BLaER1 (cell line): ENCODE data around the gene ATXN7L3.
"Not testable (repeated sequence)": the region's sequence is repeated elsewhere in the genome, so short reads cannot be mapped to it uniquely, and the experiment has no call there.

Source experiments
- H3K27ac ChIP-seq: shearing (Covaris generic); formaldehyde crosslinking; 2 replicates; pipeline ENCODE4 v1.8.1; 2022
- H3K27me3 ChIP-seq: shearing (Covaris generic); formaldehyde crosslinking; 2 replicates; pipeline ENCODE4 v1.8.1; 2022
- H3K36me3 ChIP-seq: shearing (Covaris generic); formaldehyde crosslinking; 2 replicates; pipeline ENCODE4 v1.8.1; 2022
- H3K4me1 ChIP-seq: shearing (Covaris generic); formaldehyde crosslinking; 2 replicates; pipeline ENCODE4 v1.8.1; 2022
- H3K4me2 ChIP-seq: shearing (Covaris generic); formaldehyde crosslinking; 2 replicates; pipeline ENCODE4 v1.8.1; 2022
- H3K4me3 ChIP-seq: shearing (Covaris generic); formaldehyde crosslinking; 2 replicates; pipeline ENCODE4 v1.8.1; 2022
- H3K9ac ChIP-seq: shearing (Covaris generic); formaldehyde crosslinking; 2 replicates; pipeline ENCODE4 v1.8.1; 2022
- H3K9me3 ChIP-seq: shearing (Covaris generic); formaldehyde crosslinking; 2 replicates; pipeline ENCODE4 v1.8.1; 2022
- H4K20me1 ChIP-seq: shearing (Covaris generic); formaldehyde crosslinking; 2 replicates; pipeline ENCODE4 v1.8.1; 2022
- Cebpa-rat ChIP-seq: shearing (Covaris generic); IDR thresholded peaks from 2 replicates; pipeline ENCODE4 v1.8.1; 2022

Gene ATXN7L3

GRCh38 chr17:44199553-44200477 lies at the start of gene ATXN7L3:
TSS of gene ATXN7L3 (minus strand) at chr17:44199884. CDS start at chr17:44198070, 1,814 bp downstream.
- Histone ChIP-seq H3K36me3 (peaks cover 28% of the 10 kb centered on the region), H3K4me2 (peak within 1 kb of the TSS; percentile 94), H3K27ac (peak within 1 kb of the TSS; percentile 96), H4K20me1 (peaks cover 26% of the 10 kb centered on the region), H3K4me3 (peak within 1 kb of the TSS; percentile 96), H3K27me3 (no peaks in the 10 kb centered on the region), H3K4me1 (peaks cover 54% of the 10 kb centered on the region), H3K9ac (peak within 1 kb of the TSS; percentile 97), H3K9me3 (no peaks in the 10 kb centered on the region)
- TF ChIP-seq Cebpa-rat: no peak

DNA sequence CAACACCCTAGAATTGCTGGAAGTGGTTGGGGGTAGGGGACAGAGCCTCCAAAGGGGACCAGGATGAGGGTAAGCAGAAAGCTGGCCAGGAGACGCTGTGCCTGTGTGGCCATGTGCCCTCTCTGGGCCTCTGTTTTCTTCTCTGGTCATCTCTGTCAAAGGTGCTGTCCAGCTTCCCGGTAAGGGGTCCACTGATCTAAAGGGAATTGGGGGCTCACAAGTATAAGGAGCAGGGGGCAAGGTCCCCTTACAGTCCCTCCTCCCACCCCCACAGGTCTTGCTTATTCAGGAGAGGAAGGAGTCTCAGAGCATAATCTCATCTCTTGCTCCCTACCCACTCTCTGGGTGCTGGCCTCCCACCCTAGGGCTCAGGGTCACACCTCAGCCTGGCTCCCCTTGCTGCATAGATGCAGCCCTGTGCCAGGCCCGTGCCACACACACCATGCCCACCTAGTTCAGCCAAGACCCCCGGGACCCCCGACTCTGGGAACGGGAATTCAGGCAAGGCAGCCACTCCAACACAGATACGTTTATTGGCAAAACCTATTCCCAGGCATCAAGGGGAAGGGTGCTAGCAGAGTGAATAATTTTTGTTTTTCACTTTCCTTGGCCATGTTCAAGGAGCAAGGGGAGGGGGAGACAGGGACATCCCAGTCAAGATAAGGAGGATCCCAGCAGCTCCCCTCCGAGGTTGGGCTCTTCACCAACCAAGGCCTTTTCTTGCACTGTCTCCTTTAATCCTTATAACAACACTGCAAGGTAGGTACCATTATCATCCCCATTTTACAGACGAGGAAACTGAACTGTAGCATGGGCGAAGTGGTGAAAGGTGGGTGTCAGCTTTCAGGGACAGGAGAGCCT lies 48.4 kb upstream of the ATXN7L3 start:
- H3K4me1 ChIP-seq: peaks cover 44% of the 10 kb centered on the region
- 0 out of 2 replicates have a peak overlapping the region, but pooled peaks have one; percentile 6 for H3K27ac ChIP-seq
- no peaks in the 10 kb centered on the region for H3K27me3 ChIP-seq
- no peak overlapping the region for H3K4me3 ChIP-seq
- no peaks in the 10 kb centered on the region for H3K36me3 ChIP-seq
- no peaks in the 10 kb centered on the region for H4K20me1 ChIP-seq
- no peaks in the 10 kb centered on the region for H3K9me3 ChIP-seq
- no peak for TF ChIP-seq Cebpa-rat
- H3K4me2 ChIP-seq: peak overlapping the region; percentile 45; the same call in 1 of the 2 replicates
- H3K9ac ChIP-seq: no peak overlapping the region

- H3K4me2 ChIP-seq: no peak overlapping the region
- TF ChIP-seq Cebpa-rat: no peak
- H3K9me3 ChIP-seq: no peaks in the 10 kb centered on the region
- no peaks in the 10 kb centered on the region for H3K27me3 ChIP-seq
- no peak overlapping the region for H3K9ac ChIP-seq
- no peaks in the 10 kb centered on the region for H4K20me1 ChIP-seq
- H3K4me3 ChIP-seq: no peak overlapping the region
- 0 out of 2 replicates have a peak overlapping the region, but pooled peaks have one; percentile 6 for H3K27ac ChIP-seq
- peaks cover 44% of the 10 kb centered on the region for H3K4me1 ChIP-seq
- H3K36me3 ChIP-seq: no peaks in the 10 kb centered on the region
These were observed 47.8 kb upstream of the ATXN7L3 start for GRCh38 chr17:44247440-44247841.

GRCh38 chr17:44241106-44241624 lies 41.5 kb upstream of the ATXN7L3 start:
- TF ChIP-seq Cebpa-rat: no peak
- Histone ChIP-seq H3K4me3 (no peak overlapping the region), H3K9me3 (no peaks in the 10 kb centered on the region), H3K27ac (no peak overlapping the region), H3K36me3 (no peaks in the 10 kb centered on the region), H3K27me3 (no peaks in the 10 kb centered on the region), H3K9ac (no peak overlapping the region), H3K4me2 (no peak overlapping the region), H3K4me1 (peaks cover 17% of the 10 kb centered on the region), H4K20me1 (no peaks in the 10 kb centered on the region)

DNA sequence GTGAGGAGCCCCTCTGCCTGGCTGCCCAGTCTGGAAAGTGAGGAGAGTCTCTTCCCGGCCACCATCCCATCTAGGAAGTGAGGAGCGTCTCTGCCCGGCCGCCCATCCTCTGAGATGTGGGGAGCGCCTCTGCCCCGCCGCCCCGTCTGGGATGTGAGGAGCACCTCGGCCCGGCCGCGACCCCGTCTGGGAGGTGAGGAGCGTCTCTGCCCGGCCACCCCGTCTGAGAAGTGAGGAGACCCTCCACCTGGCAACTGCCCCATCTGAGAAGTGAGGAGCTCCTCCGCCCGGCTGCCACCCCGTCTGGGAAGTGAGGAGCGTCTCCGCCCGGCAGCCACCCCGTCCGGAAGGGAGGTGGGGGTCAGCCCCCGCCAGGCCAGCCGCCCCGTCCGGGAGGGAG lies 38.2 kb upstream of the ATXN7L3 start:
- not testable (repeated sequence) for H3K27ac ChIP-seq, H3K27me3 ChIP-seq, H3K9me3 ChIP-seq, H3K4me3 ChIP-seq, H3K36me3 ChIP-seq, H3K9ac ChIP-seq, H3K4me2 ChIP-seq, H4K20me1 ChIP-seq, H3K4me1 ChIP-seq

GRCh38 chr17:44236444-44236991 lies 36.8 kb upstream of the ATXN7L3 start:
- Histone ChIP-seq H3K36me3 (no peaks in the 10 kb centered on the region), H3K9ac (no peak overlapping the region), H4K20me1 (no peaks in the 10 kb centered on the region), H3K4me1 (0 out of 2 replicates have a peak, but pooled peaks cover 5% of the 10 kb centered on the region), H3K27ac (no peak overlapping the region), H3K9me3 (no peaks in the 10 kb centered on the region), H3K27me3 (no peaks in the 10 kb centered on the region), H3K4me2 (no peak overlapping the region), H3K4me3 (no peak overlapping the region)
- TF ChIP-seq Cebpa-rat: no peak

DNA sequence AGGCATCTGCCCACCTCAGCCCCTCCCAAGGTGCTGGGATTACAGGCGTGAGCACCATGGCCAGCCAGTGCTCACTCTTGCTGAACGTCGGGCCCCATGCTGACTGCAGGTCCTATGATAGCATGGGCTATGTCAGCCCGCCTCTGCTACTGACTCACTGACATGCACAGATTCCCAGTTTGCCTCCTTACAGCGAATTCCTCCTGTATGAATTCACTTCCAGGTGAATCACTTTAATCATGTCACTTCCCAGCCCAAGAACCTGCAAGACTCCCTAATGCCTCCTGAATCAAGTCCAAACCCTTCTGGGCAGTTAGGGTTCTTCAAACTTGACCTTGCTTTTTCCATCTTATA lies 35.9 kb upstream of the ATXN7L3 start:
- no peak overlapping the region for H3K4me3 ChIP-seq
- no peaks in the 10 kb centered on the region for H4K20me1 ChIP-seq
- no peaks in the 10 kb centered on the region for H3K27me3 ChIP-seq
- peaks cover 8% of the 10 kb centered on the region for H3K4me1 ChIP-seq
- no peak overlapping the region for H3K9ac ChIP-seq
- H3K4me2 ChIP-seq: no peak overlapping the region
- H3K9me3 ChIP-seq: no peaks in the 10 kb centered on the region
- no peaks in the 10 kb centered on the region for H3K36me3 ChIP-seq
- no peak overlapping the region for H3K27ac ChIP-seq
- TF ChIP-seq Cebpa-rat: no peak

- no peak overlapping the region for H3K9ac ChIP-seq
- no peak overlapping the region for H3K4me2 ChIP-seq
- peaks cover 28% of the 10 kb centered on the region for H3K4me1 ChIP-seq
- no peaks in the 10 kb centered on the region for H4K20me1 ChIP-seq
- H3K36me3 ChIP-seq: no peaks in the 10 kb centered on the region
- no peak overlapping the region for H3K4me3 ChIP-seq
- H3K27ac ChIP-seq: no peak overlapping the region
- no peaks in the 10 kb centered on the region for H3K9me3 ChIP-seq
- TF ChIP-seq Cebpa-rat: no peak
- H3K27me3 ChIP-seq: no peaks in the 10 kb centered on the region
These were observed 33.9 kb upstream of the ATXN7L3 start for GRCh38 chr17:44233582-44233981.

GRCh38 chr17:44232061-44232460 lies 32.4 kb upstream of the ATXN7L3 start:
- Histone ChIP-seq H3K4me3 (no peak overlapping the region), H3K4me1 (peaks cover 32% of the 10 kb centered on the region), H3K9me3 (no peaks in the 10 kb centered on the region), H3K9ac (no peak overlapping the region), H3K27ac (no peak overlapping the region), H3K27me3 (no peaks in the 10 kb centered on the region), H3K36me3 (no peaks in the 10 kb centered on the region), H3K4me2 (no peak overlapping the region), H4K20me1 (no peaks in the 10 kb centered on the region)
- no peak for TF ChIP-seq Cebpa-rat
